NCI-H2196 treated with DMSO at 0.1 percent for 48 hours (cell line): ENCODE data around the gene CDH12.
"Not testable (repeated sequence)": the region's sequence is repeated elsewhere in the genome, so short reads cannot be mapped to it uniquely, and the experiment has no call there.

Experiments used
- DNase-seq: peaks from one replicate; lab custom pipeline; 2025; ENCODE audit not compliant: unreplicated experiment; lab: John Stamatoyannopoulos, UW

The CDH12 gene

GRCh38 chr5:22852807-22853660 lies at the start of gene CDH12:
Gene CDH12 (minus strand): TSS chr5:22853344.
- DNase-seq = no peak

DNA sequence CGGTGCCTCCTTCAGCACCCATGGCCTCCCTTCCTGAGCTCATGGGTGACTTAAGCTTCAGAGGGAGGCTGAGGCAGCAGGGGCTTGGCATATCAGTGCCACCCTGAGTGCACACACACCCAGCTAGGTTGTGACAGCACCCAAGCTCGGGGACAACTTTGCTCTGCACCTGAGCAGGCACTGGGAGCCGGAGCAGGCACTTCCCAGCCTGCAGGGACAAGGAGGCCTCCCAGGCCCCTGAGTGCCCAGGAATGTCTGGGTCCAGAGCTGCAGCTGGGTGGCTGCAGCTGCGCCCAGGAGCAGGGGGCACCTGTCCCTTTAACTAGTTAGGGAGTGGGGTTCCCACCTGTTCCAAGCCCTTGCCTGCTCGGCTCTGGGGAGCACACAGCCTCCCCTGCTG lies 48.7 kb upstream of the CDH12 start:
- no peak for DNase-seq

DNA sequence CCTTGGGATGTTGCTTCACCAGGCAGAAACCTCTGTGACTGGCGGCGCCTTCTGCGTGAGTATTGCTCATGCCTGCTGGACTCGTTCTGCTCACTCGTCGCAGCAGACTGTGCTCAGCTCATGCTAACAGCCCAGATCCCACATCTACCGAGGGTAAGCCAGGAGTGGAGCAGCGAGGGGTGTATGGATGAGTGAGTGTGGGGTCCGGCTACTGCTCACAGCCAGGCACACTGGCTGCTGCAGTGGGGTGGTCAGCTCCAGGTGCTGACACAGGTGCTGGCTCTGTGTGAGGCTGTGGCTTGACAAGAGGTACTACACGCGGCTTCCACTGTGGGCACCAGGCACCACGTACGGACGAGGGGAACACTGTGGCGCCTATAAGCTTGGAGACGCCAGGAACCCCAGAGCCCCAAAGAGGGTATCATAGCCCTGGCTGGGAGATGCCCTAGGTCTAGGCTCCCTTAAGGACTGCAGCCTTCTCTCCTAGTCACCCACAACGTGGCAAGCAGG lies 47.7 kb upstream of the CDH12 start:
- DNase-seq = no peak

DNA sequence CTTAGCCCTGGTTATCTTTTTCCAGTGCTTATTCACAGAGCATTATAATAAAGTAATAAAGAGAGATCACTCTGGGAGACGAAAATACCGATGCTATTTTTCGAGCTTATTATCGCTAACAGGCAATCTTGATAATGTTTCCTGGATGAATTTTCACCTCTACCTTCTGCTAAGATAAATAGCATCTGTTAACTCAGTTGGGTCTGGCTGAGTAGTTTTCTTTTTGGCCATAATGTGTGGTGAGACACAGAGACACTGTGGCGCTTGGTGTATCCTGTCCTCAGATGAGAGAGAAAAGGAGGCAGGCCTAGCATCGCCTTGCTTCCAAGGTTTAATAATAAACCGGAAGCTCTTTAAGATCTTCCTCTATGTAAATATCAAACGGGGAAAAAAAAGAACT lies 46.2 kb upstream of the CDH12 start:
- no peak for DNase-seq

GRCh38 chr5:22896152-22896551 lies 43.0 kb upstream of the CDH12 start:
- DNase-seq = no peak

- DNase-seq = no peak
Observed at GRCh38 chr5:22892441-22892840, 39.3 kb upstream of the CDH12 start.

- DNase-seq = no peak
Observed at GRCh38 chr5:22889720-22890119, 36.6 kb upstream of the CDH12 start.

GRCh38 chr5:22887566-22887965 lies 34.4 kb upstream of the CDH12 start:
- DNase-seq = no peak

GRCh38 chr5:22858911-22859310 lies 5.8 kb upstream of the CDH12 start:
- not testable (repeated sequence) for DNase-seq

DNA sequence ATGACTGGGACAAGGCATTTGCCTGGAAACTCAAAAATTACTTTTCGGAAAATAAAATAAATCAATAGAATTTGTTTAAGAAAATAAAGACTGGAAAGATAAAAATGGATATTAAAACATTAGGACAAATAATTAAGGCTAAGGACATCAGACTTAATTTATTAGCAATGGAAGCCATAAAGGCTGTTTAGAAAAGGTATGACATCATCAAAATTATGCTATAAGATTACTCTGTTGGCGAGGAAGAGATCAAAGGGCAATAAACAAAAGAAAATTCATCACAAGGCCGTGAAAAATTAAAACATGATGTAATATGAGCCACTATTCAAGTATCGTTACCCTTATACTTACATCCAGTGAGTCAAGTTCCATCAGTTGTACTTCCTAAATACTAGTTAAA lies 2.7 kb upstream of the CDH12 start:
- no peak for DNase-seq

DNA sequence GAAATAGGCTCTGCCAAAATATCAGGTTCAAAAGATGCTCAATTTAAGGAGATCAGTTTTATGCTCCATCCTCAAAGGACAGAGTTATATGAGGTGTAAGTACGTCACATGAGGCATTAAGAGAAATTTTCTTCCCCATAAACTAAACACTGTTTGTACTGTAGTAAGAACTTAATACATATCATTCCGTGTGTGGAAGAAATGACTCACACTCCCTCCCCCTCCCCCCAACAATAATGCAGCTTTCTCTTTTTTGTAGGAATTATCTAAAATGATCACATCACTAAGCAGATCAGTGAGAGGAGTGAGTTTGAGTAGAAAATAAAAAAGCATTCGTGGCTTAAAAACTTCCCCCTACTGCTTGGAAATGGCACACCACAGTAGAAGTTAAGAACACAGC lies 2.2 kb downstream of the CDH12 start:
- DNase-seq = no peak

- no peak for DNase-seq
Observed at GRCh38 chr5:22846693-22847092, 6.5 kb downstream of the CDH12 start.

DNA sequence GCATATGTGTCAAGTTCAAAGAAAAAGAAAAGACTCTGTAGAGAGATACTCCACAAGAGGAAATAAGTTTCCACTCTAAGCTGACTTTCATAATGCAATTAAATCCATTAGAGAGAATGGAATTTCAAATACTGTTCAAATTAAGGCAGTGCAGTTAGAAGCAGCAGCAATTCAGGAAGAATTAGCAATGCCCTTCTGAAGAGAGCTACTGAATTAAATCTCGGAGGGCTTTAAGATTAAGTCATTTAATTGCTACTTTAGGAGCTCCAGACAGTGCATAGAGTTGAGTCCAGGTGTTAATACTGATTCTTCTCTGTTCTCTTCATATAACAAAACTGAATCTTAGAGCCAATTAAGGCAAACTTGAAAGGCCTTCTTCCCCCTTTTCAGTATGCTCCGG lies 8.5 kb downstream of the CDH12 start:
- no peak for DNase-seq

DNA sequence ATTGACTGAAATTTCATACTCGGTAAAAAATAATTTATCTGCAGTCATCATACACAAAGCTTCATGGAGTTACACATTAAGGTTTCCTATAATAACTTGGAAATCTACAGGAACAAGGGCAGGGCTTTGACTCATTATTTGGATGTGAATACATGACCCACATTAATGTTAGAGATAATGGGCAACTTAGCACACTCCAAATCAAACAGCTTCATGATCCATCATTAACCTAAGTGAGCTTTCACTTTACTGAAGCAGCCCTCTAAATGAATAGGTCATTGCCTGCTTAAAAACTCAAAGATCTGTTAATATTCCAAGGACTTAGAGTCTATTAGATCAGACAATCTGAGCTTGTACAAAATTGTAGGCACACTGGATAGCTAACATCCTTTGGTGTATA lies 9.0 kb downstream of the CDH12 start:
- DNase-seq = no peak

DNA sequence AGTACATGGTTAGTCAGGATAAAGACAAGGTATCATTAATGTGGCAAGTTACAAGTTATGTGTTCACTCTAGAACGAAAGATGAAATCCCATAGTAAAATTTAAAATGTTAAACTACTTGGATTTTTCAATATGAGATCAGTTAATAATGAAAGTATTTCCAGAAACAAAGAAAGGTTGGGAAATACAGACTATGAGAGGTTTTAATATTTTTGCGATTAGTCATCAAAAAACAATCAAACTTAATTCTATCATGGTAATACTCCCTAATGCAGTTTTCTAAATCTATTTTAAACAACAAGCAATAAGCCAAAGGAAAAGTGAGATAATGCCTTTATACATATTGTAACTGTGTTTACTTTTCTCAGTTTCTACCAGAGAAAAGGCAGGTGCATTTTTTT lies 10.6 kb downstream of the CDH12 start:
- no peak for DNase-seq

- no peak for DNase-seq
Observed at GRCh38 chr5:22837803-22838202, 15.3 kb downstream of the CDH12 start.

- DNase-seq = no peak
Observed at GRCh38 chr5:22835686-22836085, 17.5 kb downstream of the CDH12 start.

DNA sequence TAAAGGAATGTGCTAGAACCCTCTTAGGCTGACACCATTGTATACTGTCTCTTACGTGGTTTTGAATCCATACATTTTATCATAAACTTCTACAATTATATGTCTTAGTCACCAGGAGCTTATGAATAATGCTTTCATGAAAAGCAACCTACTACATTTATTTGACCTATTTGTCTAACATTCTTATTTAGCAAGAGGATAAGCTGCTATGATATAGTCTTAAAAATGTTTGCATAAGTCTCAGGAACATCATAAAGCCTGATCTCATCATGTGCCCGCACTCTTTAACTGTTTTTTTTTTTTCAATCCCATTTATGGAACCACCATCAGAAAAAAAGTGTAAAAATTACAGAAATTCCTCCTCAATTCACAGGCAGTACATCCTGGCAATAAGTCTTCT lies 59.7 kb downstream of the CDH12 start:
- DNase-seq = no peak

DNA sequence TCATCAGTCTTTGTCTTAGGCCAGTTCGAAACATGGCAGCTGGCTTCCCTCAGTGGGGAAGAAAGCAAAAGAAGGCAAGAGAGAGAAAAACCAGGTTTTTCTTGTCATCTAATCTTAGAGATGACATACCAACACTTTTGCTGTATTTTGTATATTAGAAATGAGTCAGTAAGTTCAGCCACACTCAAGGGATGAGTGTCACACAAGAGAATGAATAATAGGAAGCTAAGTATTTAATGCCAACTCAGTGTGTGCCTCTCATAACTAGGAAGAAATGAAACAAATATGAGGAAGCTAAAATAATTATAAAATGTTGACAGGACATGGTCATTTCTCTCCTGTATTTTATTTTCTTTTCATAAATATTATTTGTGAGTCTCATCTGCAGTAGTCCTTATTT lies 65.3 kb downstream of the CDH12 start:
- DNase-seq = no peak

- DNase-seq = no peak
Observed at GRCh38 chr5:22787398-22787797, 65.7 kb downstream of the CDH12 start.

DNA sequence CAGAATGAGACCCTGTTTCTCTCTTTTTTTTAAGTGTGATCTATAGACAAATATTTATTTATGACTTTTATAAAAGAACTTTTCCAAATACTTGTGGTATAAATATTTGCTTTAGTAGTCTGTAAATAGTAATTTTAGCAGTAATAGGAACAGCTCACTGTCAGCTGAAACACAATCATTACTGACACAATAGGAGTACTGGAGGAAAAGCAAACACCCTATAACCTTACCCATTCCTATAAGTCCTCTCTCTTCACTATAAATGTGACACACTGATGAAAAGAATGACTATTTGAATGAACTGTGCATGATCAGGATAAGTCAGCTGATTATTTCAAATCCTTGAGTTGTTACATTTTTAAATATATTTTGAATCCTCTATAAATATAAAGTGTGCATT lies 72.4 kb downstream of the CDH12 start:
- DNase-seq = no peak

DNA sequence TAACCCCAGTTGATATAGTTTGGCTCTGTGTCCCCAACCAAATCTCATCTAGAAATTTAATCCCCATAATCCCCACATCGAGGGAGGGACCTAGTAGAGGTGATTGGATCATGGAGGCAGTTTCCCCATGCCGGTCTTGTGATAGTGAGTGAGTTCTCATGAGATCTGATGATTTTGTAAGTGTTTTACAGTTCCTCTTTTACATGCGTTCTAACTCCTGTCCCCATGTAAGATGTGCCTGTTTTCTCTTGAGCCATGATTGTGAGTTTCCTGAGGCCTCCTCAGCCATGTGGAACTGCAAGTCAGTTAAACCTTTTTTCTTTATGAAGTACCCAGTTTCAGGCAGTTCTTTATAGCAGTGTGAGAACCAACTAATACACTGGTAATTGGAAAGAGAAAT lies 73.6 kb downstream of the CDH12 start:
- no peak for DNase-seq

- DNase-seq = no peak
Observed at GRCh38 chr5:22776285-22776684, 76.9 kb downstream of the CDH12 start.
